ENCODE results near the gene TPP1. TPM values are rescaled to one million over a fixed set of nuclear protein-coding genes. Genes with fewer than 3 reads are reported as not detected.

Gene TPP1
- total RNA-seq, 4 donors from 2014 or later, result 15.4 to 34.9 (median 27.8) TPM

DNA sequence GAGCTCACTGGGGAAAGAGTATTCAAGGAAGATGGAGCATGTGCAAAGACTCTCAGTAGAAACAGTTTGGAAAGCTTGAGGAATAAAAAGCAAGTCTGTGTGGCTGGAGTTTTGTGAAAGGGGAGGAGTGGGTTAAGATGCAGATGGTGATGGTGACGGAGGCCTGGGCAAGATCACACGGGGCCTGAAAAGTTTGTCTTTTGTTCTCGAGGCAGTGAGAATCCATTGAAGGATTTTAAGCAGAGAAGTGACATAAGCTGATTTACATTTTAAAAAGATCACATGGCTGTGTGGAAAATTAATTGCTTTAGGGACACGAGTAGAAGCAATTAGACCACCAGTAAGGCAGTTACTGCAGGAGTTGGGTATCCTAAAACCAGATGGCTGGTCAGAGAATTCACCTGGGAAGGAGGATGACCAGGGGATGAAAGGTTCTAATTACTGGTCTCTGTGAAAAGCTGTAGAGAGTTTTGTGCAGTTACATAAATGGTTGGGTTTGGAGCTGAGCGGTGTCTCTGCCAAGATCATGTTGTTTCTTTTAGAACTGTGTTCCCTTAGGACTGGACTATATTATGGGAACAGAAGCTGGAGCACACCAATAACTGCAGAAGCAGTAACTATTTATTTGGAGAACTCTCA, 22.9 kb downstream of the TPP1 start:
- H3K4me1 ChIP-seq, result peaks cover 2 to 39% (median 8%) of the 10 kb centered on the region in 3 donors
- 59 to 63% methylated on average over 5 of the region's 5 CpGs for WGBS, 2 donors
- intact Hi-C loops (cut with DNase I), result no loop called here
- no peaks in the 10 kb centered on the region for H3K27me3 ChIP-seq
- no peaks in the 10 kb centered on the region for H3K9me3 ChIP-seq
- peak overlapping the region in 3 of 4 donors; percentile 62 to 65 (median 62) for H3K27ac ChIP-seq
- DNase-seq, result no peak
- H3K4me3 ChIP-seq, result no peak overlapping the region
- TF ChIP-seq, protein P1, sequence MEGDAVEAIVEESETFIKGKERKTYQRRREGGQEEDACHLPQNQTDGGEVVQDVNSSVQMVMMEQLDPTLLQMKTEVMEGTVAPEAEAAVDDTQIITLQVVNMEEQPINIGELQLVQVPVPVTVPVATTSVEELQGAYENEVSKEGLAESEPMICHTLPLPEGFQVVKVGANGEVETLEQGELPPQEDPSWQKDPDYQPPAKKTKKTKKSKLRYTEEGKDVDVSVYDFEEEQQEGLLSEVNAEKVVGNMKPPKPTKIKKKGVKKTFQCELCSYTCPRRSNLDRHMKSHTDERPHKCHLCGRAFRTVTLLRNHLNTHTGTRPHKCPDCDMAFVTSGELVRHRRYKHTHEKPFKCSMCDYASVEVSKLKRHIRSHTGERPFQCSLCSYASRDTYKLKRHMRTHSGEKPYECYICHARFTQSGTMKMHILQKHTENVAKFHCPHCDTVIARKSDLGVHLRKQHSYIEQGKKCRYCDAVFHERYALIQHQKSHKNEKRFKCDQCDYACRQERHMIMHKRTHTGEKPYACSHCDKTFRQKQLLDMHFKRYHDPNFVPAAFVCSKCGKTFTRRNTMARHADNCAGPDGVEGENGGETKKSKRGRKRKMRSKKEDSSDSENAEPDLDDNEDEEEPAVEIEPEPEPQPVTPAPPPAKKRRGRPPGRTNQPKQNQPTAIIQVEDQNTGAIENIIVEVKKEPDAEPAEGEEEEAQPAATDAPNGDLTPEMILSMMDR (IDR thresholded peaks at IDR 0.05), result no peak
- no peak for TF ChIP-seq POLR2A (IDR thresholded peaks at IDR 0.05)
- peaks cover 9 to 93% (median 22%) of the 10 kb centered on the region in 3 donors for H3K36me3 ChIP-seq

DNA sequence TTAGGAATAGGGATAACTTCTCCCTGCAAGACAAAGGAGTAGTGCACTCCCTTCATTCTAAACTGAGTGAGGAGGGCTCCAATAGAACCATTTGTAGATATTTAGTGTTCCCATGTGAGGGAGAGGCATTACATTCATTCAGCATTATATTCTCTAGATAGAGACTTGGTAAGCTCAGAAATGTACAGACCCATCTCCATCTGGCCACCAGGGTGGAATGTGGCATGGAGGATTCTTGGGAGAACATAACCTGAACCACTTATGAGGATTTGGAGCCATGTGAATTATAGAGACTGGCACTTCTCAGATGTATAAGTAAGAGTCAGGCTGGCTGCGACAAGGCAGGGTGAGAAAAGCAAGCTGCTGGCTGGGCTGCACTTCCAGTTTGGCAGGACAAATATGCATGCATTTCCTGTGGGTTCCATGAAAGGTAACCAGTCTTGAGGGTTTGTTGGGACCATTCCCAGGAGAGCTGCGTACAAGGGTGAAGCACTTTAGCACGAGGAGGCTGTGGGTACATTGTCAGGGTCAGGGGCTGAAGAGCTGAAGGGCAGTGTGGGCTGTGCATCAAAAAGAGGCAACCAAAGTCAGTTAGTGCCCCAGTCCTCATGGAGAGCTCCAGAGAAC, 25.0 kb downstream of the TPP1 start:
- Histone ChIP-seq H3K27ac (no peak overlapping the region), H3K9me3 (no peaks in the 10 kb centered on the region), H3K27me3 (no peaks in the 10 kb centered on the region), H3K4me1 (peaks cover 0 to 22% (median 3%) of the 10 kb centered on the region in 3 donors), H3K4me3 (no peak overlapping the region), H3K36me3 (peaks cover 0 to 84% (median 3%) of the 10 kb centered on the region in 3 donors)
- TF ChIP-seq, protein P1 (IDR thresholded peaks at IDR 0.05), result no peak
- no peak for TF ChIP-seq POLR2A (IDR thresholded peaks at IDR 0.05)
- intact Hi-C loops (cut with DNase I), result no loop called here
- no peak for DNase-seq
- WGBS, 2 donors, result 87 to 90% methylated on average over 3 of the region's 3 CpGs

DNA sequence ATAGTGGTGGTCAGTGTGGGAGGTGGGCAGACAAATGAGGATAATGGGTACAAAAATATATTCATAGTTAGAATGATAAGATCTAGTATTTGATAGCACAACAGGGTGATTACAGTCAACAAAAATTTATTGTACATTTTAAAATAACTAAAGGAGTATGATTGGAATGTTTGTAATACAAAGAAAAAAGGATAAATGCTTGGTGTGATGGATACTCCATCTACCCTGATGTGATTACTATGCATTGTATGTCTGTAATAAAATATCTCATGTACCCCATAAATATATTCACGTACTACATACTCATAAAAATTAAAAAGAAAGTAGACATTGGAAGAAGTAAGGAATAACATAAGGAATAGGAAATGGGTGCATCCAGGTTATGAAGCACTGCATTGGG, 31.2 kb downstream of the TPP1 start:
- no peak for DNase-seq
- Histone ChIP-seq H3K27me3 (no peaks in the 10 kb centered on the region), H3K27ac (no peak overlapping the region), H3K4me3 (no peak overlapping the region), H3K9me3 (peaks cover 0 to 17% (median 16%) of the 10 kb centered on the region in 3 donors), H3K36me3 (peaks cover 0 to 35% (median 0%) of the 10 kb centered on the region in 3 donors), H3K4me1 (peaks cover 0 to 19% (median 0%) of the 10 kb centered on the region in 3 donors)
- TF ChIP-seq POLR2A (IDR thresholded peaks at IDR 0.05), result no peak
- TF ChIP-seq, protein P1 (IDR thresholded peaks at IDR 0.05), result no peak
- WGBS, 2 donors, result 73 to 93% methylated on average over 1 of the region's 1 CpG
- intact Hi-C loops (cut with DNase I), result no loop called here

DNA sequence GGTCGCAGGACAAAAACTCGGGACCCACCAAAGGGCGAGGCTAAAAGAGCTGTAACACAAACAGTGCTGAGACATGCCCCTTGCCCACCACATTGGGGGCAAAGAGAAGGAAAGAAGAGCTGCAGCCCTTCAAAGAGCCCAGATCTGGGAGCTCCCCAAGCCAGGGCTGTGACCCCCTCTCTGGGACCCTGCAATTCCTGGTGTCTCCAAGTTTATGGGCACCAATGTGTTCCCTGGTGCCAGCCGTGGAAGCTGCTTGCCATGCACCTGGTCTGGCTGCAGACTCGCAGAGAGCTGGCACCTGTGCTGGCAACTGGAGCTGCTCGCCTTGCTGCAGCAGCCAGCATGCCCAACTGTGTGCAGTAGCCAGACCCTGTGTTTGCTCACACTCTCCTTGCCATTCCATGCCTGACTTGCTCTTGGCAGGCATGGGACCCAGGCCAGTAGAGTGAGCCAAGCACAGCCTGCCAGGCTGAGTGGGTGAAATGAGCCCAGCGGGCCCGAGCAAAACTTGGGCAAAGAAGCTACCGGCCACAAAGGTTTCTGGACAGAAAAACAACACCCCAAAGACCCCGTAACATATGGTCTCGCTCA, 31.8 kb downstream of the TPP1 start:
- H3K9me3 ChIP-seq, result peaks cover 0 to 17% (median 17%) of the 10 kb centered on the region in 3 donors
- peaks cover 0 to 19% (median 0%) of the 10 kb centered on the region in 3 donors for H3K4me1 ChIP-seq
- peaks cover 0 to 29% (median 0%) of the 10 kb centered on the region in 3 donors for H3K36me3 ChIP-seq
- no peak overlapping the region for H3K4me3 ChIP-seq
- H3K27ac ChIP-seq, result no peak overlapping the region
- no peaks in the 10 kb centered on the region for H3K27me3 ChIP-seq
- intact Hi-C loops (cut with DNase I), result no loop called here
- no peak for DNase-seq
- 49 to 50% methylated on average over 7 to 8 of the region's 11 CpGs for WGBS, 2 donors
- TF ChIP-seq, protein P1 (IDR thresholded peaks at IDR 0.05), result no peak
- no peak for TF ChIP-seq POLR2A (IDR thresholded peaks at IDR 0.05)
